OCI-LY1 (cell line): ENCODE measurements around the gene FADS6.

Source experiments
- CTCF ChIP-seq: fragments of 200-600 bp; sonication (generic), shearing (Covaris generic); IDR thresholded peaks from 2 replicates; pipeline ENCODE4 v1.5.1; 2017; ENCODE audit warnings: mild to moderate bottlenecking, antibody characterized with exemption, low read length, moderate library complexity, mixed read lengths
- EZH2 ChIP-seq: fragments of 200-600 bp; sonication (generic), shearing (Covaris generic); IDR thresholded peaks from 2 replicates; pipeline ENCODE4 v1.8.0; 2017; ENCODE audit warnings: borderline replicate concordance, mixed run types, mild to moderate bottlenecking, antibody characterized with exemption, low read length, moderate library complexity, mixed read lengths

GRCh38 chr17:74898376-74898946, 5.0 kb upstream of the FADS6 start:
- TF ChIP-seq CTCF (no peak), EZH2 (no peak)
